HFFc6 (cell line): ENCODE measurements around the gene FPR3. TPM values are rescaled to one million over a fixed set of nuclear protein-coding genes. Genes with fewer than 3 reads are reported as not detected.

Source experiments
- DNase-seq: peaks from one replicate; pipeline ENCODE4 v3.0.0-alpha.2; 2018
- H3K27ac Mint-ChIP-seq: 2 replicates; pipeline ENCODE4 v1.8.0; 2020; ENCODE audit warnings: mild to moderate bottlenecking, mixed read lengths
- H3K27me3 Mint-ChIP-seq: 2 replicates; pipeline ENCODE4 v1.8.0; 2021; ENCODE audit warnings: mild to moderate bottlenecking, moderate library complexity, mixed read lengths; ENCODE audit not compliant: insufficient read depth
- H3K36me3 Mint-ChIP-seq: 2 replicates; pipeline ENCODE4 v1.8.0; 2021; ENCODE audit warnings: low read depth, mixed read lengths
- H3K4me1 Mint-ChIP-seq: 2 replicates; pipeline ENCODE4 v1.8.0; 2020; ENCODE audit warnings: low read depth, mixed read lengths
- H3K4me3 Mint-ChIP-seq: 2 replicates; pipeline ENCODE4 v1.8.0; 2020; ENCODE audit warnings: mild to moderate bottlenecking, moderate library complexity, mixed read lengths
- H3K9me3 Mint-ChIP-seq: 2 replicates; pipeline ENCODE4 v1.8.0; 2020; ENCODE audit warnings: mild to moderate bottlenecking, mixed read lengths
- total RNA-seq, 6 experiments: library from RNA; stranded (reverse); fragmentation: NEBNext Ultra II Directional; extraction: Animal tissue kit (Norgen Biotek cat#: 25700); gene quantifications; 2 replicates in 1 of 6; 3 replicates in 5 of 6; pipeline ENCODE4 v1.2.3, GENCODE V29; 2021
- TF ChIP-seq, protein P1 (sequence below): fragments of 200-600 bp; sonication (generic); IDR thresholded peaks from 2 replicates; pipeline ENCODE4 v1.5.0; 2021; ENCODE audit warnings: antibody characterized with exemption, mild to moderate bottlenecking

Gene FPR3
- total RNA-seq, 6 experiments from 2014 or later = not detected

DNA sequence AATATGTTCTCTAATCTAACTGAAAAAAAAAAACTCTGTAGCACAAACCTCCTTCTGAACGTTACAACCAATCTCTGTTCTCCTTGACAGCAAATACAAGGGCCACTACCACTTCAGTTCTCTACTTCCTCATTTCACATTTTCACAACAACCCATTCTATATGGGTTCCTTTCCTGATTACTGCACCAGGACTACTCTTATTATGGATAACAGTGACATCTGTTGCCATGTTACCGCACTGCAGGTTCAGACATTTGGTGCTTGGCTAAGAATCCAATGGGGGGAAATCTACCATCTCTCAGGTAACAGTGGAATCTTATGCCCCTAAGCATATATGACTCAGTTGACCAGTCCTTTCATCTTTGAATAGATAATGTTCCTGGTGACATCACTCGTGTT, 11.6 kb upstream of the FPR3 start:
- H3K4me3 Mint-ChIP-seq = no peak overlapping the region
- no peak overlapping the region for H3K27ac Mint-ChIP-seq
- TF ChIP-seq, protein P1, sequence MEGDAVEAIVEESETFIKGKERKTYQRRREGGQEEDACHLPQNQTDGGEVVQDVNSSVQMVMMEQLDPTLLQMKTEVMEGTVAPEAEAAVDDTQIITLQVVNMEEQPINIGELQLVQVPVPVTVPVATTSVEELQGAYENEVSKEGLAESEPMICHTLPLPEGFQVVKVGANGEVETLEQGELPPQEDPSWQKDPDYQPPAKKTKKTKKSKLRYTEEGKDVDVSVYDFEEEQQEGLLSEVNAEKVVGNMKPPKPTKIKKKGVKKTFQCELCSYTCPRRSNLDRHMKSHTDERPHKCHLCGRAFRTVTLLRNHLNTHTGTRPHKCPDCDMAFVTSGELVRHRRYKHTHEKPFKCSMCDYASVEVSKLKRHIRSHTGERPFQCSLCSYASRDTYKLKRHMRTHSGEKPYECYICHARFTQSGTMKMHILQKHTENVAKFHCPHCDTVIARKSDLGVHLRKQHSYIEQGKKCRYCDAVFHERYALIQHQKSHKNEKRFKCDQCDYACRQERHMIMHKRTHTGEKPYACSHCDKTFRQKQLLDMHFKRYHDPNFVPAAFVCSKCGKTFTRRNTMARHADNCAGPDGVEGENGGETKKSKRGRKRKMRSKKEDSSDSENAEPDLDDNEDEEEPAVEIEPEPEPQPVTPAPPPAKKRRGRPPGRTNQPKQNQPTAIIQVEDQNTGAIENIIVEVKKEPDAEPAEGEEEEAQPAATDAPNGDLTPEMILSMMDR = peak; percentile 55
- 0 out of 2 replicates have a peak, but pooled peaks cover 3% of the 10 kb centered on the region for H3K9me3 Mint-ChIP-seq
- H3K36me3 Mint-ChIP-seq = no peaks in the 10 kb centered on the region
- H3K27me3 Mint-ChIP-seq = peaks cover 7% of the 10 kb centered on the region
- DNase-seq = no peak
- H3K4me1 Mint-ChIP-seq = peaks cover 16% of the 10 kb centered on the region; the same call in 1 of the 2 replicates

DNA sequence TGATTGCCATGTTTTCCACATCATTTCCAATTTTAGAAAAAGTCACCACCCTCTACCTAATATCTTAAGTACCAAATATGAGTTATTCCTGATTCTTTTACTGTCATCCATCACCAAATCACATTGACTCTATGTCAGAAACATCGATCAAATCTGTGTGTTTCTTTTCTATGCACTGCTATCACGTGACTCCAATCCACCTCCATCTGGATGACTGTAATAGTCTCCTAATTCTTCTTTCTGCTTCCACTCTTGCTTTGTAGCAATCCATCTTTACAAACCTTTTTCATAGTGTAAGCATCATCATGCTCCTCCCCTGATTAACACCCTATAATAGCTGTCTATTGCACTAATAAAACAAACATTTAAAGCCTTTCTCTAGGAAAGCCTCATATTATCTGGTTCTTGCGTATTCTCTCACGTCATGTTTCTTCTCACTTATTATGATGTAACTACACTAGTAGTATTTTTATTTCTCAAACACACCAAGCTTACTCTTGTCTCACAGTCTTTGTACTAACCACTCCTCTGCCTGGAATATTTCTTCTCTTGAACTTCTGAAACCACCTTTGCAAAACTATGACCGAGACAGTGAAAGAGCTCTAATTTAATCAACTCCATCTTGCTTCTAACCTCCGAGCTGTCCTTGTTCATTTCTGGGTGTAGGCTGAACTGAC, 10.7 kb upstream of the FPR3 start:
- H3K4me1 Mint-ChIP-seq = peaks cover 21% of the 10 kb centered on the region
- no peak for DNase-seq
- no peak overlapping the region for H3K27ac Mint-ChIP-seq
- H3K36me3 Mint-ChIP-seq = no peaks in the 10 kb centered on the region
- H3K4me3 Mint-ChIP-seq = no peak overlapping the region
- peaks cover 7% of the 10 kb centered on the region for H3K27me3 Mint-ChIP-seq
- 0 out of 2 replicates have a peak, but pooled peaks cover 3% of the 10 kb centered on the region for H3K9me3 Mint-ChIP-seq
- TF ChIP-seq, protein P1 = no peak

DNA sequence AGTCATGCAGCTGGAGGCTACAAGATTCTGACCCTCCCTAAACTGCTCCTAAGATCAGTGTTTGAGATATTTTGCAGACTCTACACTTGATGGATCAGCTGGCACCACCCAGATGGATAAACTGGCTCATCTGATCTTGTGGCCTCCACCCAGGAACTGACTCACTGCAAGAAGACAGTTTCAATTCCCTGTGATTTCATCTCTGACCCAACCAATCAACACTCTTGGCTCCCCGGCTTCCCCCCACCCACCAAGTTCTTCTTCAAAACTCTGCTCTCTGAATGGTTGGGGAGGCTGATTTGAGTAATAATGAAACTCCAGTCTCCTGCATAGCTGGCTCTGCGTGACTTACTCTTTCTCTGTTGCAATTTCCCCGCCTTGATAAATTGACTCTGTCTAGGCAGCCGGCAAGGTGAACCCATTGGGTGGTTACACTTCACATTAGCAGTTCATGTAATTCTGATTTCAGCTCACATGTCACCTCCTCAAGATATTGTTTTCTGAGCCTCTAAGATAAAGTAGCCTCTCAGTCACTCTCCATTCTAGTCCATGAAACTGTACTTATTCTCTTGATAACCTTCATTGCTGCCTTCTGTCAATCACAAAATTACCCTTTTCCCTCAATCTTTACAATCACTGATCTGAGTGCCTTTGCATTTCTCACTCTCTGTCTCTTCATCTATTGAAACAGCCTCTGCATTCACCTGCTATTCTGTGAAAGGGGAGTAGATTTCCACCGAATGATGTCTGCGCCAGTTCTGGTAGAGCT, 9.9 kb upstream of the FPR3 start:
- no peak overlapping the region for H3K4me3 Mint-ChIP-seq
- H3K9me3 Mint-ChIP-seq = 0 out of 2 replicates have a peak, but pooled peaks cover 3% of the 10 kb centered on the region
- peak; percentile 80 for DNase-seq
- no peak overlapping the region for H3K27ac Mint-ChIP-seq
- no peaks in the 10 kb centered on the region for H3K36me3 Mint-ChIP-seq
- peaks cover 7% of the 10 kb centered on the region for H3K27me3 Mint-ChIP-seq
- peaks cover 22% of the 10 kb centered on the region for H3K4me1 Mint-ChIP-seq
- TF ChIP-seq, protein P1 = no peak

DNA sequence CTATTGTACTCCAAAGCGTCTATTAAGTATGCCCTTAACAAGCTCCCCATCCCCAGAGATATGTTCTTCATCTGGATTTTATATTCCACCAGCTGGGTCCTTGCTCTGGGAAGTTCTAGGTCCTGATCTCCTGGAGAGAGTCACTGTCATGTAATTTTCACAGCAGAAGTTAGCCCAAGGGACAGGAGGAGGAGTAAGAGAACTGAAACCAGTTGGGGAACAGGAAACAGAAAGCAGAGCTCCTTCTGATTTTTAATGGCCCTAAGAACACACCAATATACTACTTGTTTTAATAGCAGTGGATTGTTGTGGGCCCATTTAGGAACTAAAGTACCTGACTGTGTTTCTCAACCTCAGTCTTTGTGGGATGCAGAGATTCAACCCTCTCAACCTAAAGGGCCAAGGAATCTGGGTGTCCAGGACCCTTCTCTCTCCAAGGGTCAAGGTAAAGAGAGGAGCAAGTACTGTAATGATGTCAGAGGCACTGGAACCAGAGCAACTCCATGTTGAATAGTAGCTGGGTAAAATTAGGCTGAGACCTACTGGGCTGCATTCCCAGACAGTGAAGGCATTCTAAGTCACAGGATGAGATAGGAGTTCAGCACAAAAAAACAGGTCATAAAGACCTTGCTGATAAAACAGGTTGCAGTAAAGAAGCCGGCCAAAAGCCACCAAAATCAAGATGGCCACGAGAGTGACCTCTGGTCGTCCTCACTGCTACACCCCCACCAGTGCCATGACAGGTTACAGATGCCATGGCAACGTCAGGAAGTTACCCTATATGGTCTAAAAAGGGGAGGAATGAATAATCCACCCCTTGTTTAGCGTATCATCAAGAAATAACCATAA, 8.1 kb upstream of the FPR3 start:
- no peak for DNase-seq
- Mint-ChIP-seq H3K27me3 (no peaks in the 10 kb centered on the region; the same call in 1 of the 2 replicates), H3K4me1 (peaks cover 29% of the 10 kb centered on the region), H3K36me3 (no peaks in the 10 kb centered on the region), H3K4me3 (no peak overlapping the region), H3K9me3 (peaks cover 3% of the 10 kb centered on the region; the same call in 1 of the 2 replicates), H3K27ac (no peak overlapping the region)
- TF ChIP-seq, protein P1 = no peak

DNA sequence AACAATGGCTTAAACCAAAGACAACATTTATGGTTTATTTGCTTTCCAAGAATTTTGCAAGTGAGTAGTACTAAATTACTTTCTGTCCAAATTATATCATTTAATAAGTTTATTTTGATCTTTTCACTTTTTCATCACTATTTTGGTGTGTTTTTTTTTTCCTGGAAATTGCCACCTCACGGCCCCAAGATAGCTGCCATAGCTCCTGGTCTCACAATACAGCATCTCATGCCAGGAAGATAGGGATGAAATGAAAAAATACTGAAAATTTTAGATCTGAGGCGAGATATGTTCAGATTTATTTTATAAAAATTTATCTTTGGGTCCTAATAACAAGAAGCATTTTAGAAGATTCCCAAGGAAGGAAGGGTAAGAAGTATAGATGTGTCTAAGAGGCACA, 6.9 kb upstream of the FPR3 start:
- H3K27me3 Mint-ChIP-seq = no peaks in the 10 kb centered on the region; the same call in 1 of the 2 replicates
- no peak for DNase-seq
- H3K4me1 Mint-ChIP-seq = peaks cover 33% of the 10 kb centered on the region
- TF ChIP-seq, protein P1 = no peak
- peaks cover 6% of the 10 kb centered on the region; the same call in 1 of the 2 replicates for H3K9me3 Mint-ChIP-seq
- H3K27ac Mint-ChIP-seq = no peak overlapping the region
- no peak overlapping the region for H3K4me3 Mint-ChIP-seq
- no peaks in the 10 kb centered on the region for H3K36me3 Mint-ChIP-seq
